Measurements from ENCODE around the gene LBHD1. TPM values are rescaled to one million over a fixed set of nuclear protein-coding genes. Genes with fewer than 3 reads are reported as not detected.

Gene LBHD1
- total RNA-seq, result 10 to 100 TPM in 2 of 4 donors, 1 to 10 TPM in 2; 7.5 to 16.1 (median 10.1) TPM

DNA sequence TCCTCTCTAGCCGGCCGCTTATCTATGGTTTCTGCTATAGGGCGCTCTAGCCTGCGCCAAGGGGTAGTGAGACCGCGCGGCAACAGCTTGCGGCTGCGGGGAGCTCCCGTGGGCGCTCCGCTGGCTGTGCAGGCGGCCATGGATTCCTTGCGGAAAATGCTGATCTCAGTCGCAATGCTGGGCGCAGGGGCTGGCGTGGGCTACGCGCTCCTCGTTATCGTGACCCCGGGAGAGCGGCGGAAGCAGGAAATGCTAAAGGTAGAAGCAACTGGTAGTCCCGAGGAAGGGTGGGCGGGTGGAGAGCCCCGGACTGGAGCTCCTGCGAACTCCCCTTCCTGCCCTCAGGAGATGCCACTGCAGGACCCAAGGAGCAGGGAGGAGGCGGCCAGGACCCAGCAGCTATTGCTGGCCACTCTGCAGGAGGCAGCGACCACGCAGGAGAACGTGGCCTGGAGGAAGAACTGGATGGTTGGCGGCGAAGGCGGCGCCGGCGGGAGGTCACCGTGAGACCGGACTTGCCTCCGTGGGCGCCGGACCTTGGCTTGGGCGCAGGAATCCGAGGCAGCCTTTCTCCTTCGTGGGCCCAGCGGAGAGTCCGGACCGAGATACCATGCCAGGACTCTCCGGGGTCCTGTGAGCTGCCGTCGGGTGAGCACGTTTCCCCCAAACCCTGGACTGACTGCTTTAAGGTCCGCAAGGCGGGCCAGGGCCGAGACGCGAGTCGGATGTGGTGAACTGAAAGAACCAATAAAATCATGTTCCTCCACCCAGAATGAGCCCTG, at the start of gene LBHD1, which contains the start of gene UQCC3:
LBHD1 (minus strand) TSS at position 660 of the 782 bp plus-strand sequence. CDS start 2,236 bp downstream, outside the sequence.
UQCC3 (plus strand) TSS at position 66 of the 782 bp plus-strand sequence; CDS start at position 139, 73 bp downstream.
- H3K9me3 ChIP-seq, result no peaks in the 10 kb centered on the region
- DNase-seq, result peak; percentile 83
- WGBS, 2 donors (ENCODE audit: low coverage in 1 of 2), result 1% methylated on average over 53 of the region's 59 CpGs; no CpG with 5 or more reads in 1 of the 2 donors
- H3K36me3 ChIP-seq, result peaks cover 0 to 10% (median 1%) of the 10 kb centered on the region in 4 donors
- H3K4me3 ChIP-seq, result peak within 1 kb of the TSS; percentile 51 to 79 (median 62)
- H3K4me1 ChIP-seq, result peaks cover 21 to 54% (median 41%) of the 10 kb centered on the region in 4 donors
- peak within 1 kb of the TSS; percentile 92 to 93 (median 93) for H3K27ac ChIP-seq
- no peak for TF ChIP-seq EP300 (IDR thresholded peaks at IDR 0.05; ENCODE audit: low read depth)
- peak; percentile 76 to 83 (median 77) for TF ChIP-seq POLR2AphosphoS5 (IDR thresholded peaks at IDR 0.05)
- TF ChIP-seq, protein P1, sequence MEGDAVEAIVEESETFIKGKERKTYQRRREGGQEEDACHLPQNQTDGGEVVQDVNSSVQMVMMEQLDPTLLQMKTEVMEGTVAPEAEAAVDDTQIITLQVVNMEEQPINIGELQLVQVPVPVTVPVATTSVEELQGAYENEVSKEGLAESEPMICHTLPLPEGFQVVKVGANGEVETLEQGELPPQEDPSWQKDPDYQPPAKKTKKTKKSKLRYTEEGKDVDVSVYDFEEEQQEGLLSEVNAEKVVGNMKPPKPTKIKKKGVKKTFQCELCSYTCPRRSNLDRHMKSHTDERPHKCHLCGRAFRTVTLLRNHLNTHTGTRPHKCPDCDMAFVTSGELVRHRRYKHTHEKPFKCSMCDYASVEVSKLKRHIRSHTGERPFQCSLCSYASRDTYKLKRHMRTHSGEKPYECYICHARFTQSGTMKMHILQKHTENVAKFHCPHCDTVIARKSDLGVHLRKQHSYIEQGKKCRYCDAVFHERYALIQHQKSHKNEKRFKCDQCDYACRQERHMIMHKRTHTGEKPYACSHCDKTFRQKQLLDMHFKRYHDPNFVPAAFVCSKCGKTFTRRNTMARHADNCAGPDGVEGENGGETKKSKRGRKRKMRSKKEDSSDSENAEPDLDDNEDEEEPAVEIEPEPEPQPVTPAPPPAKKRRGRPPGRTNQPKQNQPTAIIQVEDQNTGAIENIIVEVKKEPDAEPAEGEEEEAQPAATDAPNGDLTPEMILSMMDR (IDR thresholded peaks at IDR 0.05), result no peak
- TF ChIP-seq POLR2A (IDR thresholded peaks at IDR 0.05), result peak; percentile 82
- H3K27me3 ChIP-seq, result no peaks in the 10 kb centered on the region
- in situ Hi-C loops (cut with MboI; ENCODE audit: low pct_ligation_motif_present in 1 of 4, low pct_unique_long_range_greater_than_20kb in 1 of 4, low sequenced_read_pairs in 3 of 4) (no loop called here), intact Hi-C loops (cut with DNase I; ENCODE audit: low total_unique reads) (no loop called here)

DNA sequence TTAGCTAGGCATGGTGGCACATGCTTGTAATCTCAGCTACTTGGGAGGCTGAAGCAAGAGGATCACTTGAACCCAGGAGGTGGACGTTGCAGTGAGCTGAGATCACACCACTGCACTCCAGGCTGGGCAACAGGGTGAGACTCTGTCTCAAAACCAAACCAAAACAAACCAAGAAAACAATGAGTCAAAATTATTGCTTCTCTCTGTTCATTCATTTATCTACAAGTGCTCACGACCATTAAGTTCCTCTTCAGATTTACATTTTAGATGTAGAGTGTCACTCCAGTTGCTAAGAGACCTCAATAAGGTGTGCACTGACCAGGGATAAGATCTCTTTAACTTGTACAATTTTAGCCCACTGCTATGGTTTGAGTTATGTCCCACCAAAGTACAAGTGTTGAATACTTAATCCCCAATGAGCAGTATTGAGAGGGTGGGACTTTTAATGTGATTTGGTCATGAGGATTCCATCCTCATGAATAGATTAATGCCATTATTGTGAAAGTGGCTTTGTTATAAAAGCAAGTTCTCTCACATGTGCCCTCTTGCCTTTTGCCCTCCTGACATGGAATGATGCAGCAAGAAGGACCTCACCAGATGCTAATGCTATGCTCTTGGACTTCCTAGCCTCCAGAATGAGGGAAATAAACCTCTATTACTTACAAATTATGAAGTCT, 47.4 kb upstream of the LBHD1 start:
- H3K36me3 ChIP-seq, result peaks cover 2 to 85% (median 46%) of the 10 kb centered on the region in 4 donors
- intact Hi-C loops (cut with DNase I; ENCODE audit: low total_unique reads) (no loop called here), in situ Hi-C loops (cut with MboI; ENCODE audit: low pct_ligation_motif_present in 1 of 4, low pct_unique_long_range_greater_than_20kb in 1 of 4, low sequenced_read_pairs in 3 of 4) (no loop called here)
- no peak for DNase-seq
- no peak overlapping the region for H3K27ac ChIP-seq
- H3K4me1 ChIP-seq, result peaks cover 6 to 19% (median 8%) of the 10 kb centered on the region in 4 donors
- no peaks in the 10 kb centered on the region for H3K9me3 ChIP-seq
- TF ChIP-seq EP300 (IDR thresholded peaks at IDR 0.05; ENCODE audit: low read depth) (no peak), POLR2AphosphoS5 (IDR thresholded peaks at IDR 0.05) (no peak), POLR2A (IDR thresholded peaks at IDR 0.05) (no peak)
- TF ChIP-seq, protein P1 (IDR thresholded peaks at IDR 0.05), result no peak
- WGBS, 2 donors (ENCODE audit: low coverage in 1 of 2), result 69 to 88% methylated on average over 1 to 2 of the region's 2 CpGs
- H3K4me3 ChIP-seq, result no peak overlapping the region
- no peaks in the 10 kb centered on the region for H3K27me3 ChIP-seq

DNA sequence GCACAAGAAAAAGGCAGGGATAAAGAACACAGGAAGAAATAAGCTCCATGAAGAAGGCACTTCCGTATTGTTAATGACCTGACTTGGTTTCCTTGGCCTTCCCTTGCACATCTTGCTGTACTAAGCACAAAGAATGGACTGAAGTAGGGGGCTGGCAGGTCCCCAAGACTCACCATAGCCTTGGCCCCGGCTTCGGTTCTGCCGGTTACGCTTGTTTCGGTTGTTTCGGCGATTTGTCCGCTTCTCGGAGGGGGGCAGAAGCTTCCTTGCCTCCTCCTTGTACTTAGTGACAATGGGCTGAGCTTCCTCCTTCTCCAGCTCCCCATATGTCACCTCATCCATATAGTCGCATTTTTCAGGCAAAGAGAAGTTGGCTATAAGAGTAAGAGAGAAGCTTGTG, 44.7 kb upstream of the LBHD1 start:
- no peaks in the 10 kb centered on the region for H3K27me3 ChIP-seq
- intact Hi-C loops (cut with DNase I; ENCODE audit: low total_unique reads), result no loop called here
- WGBS, 2 donors (ENCODE audit: low coverage in 1 of 2), result 90 to 91% methylated on average over 5 to 11 of the region's 11 CpGs
- no peaks in the 10 kb centered on the region for H3K9me3 ChIP-seq
- H3K4me1 ChIP-seq, result peaks cover 0 to 23% (median 5%) of the 10 kb centered on the region in 4 donors
- H3K36me3 ChIP-seq, result peaks cover 2 to 80% (median 37%) of the 10 kb centered on the region in 4 donors
- no peak overlapping the region for H3K27ac ChIP-seq
- H3K4me3 ChIP-seq, result no peak overlapping the region
- no peak for DNase-seq
- TF ChIP-seq, protein P1 (IDR thresholded peaks at IDR 0.05), result no peak
- TF ChIP-seq POLR2A (IDR thresholded peaks at IDR 0.05) (no peak), EP300 (IDR thresholded peaks at IDR 0.05; ENCODE audit: low read depth) (no peak), POLR2AphosphoS5 (IDR thresholded peaks at IDR 0.05) (no peak)
- in situ Hi-C loops (cut with MboI; ENCODE audit: low pct_ligation_motif_present in 1 of 4, low pct_unique_long_range_greater_than_20kb in 1 of 4, low sequenced_read_pairs in 3 of 4), result no loop called here

DNA sequence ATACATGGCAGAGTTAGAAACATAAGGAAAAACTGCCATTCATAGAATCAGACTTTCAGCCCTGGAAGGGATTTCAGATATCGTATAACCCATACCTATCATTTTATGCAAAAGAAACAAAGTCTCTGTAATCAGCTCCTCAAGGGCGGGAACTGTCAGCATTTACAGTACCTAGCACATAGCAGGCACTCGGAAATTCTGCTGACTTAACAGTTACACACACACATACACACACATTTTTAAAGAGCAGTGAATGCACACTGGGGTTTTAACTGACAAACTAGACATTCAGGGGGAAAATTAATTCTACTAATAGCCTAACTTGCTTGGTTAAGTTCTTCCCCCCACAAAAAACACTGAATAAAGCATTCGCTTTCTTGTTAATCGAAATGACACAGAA, 44.1 kb upstream of the LBHD1 start:
- Histone ChIP-seq H3K4me1 (peaks cover 0 to 23% (median 5%) of the 10 kb centered on the region in 4 donors), H3K9me3 (no peaks in the 10 kb centered on the region), H3K36me3 (peaks cover 0 to 77% (median 34%) of the 10 kb centered on the region in 4 donors), H3K4me3 (no peak overlapping the region), H3K27ac (no peak overlapping the region), H3K27me3 (no peaks in the 10 kb centered on the region)
- TF ChIP-seq EP300 (IDR thresholded peaks at IDR 0.05; ENCODE audit: low read depth) (no peak), POLR2AphosphoS5 (IDR thresholded peaks at IDR 0.05) (no peak), POLR2A (IDR thresholded peaks at IDR 0.05) (no peak)
- TF ChIP-seq, protein P1 (IDR thresholded peaks at IDR 0.05), result no peak
- 79 to 91% methylated on average over 5 of the region's 5 CpGs for WGBS, 2 donors (ENCODE audit: low coverage in 1 of 2)
- intact Hi-C loops (cut with DNase I; ENCODE audit: low total_unique reads), result no loop called here
- in situ Hi-C loops (cut with MboI; ENCODE audit: low pct_ligation_motif_present in 1 of 4, low pct_unique_long_range_greater_than_20kb in 1 of 4, low sequenced_read_pairs in 3 of 4), result no loop called here
- no peak for DNase-seq

All from transverse colon (tissue), 4 donors.